ENCODE measurements around the gene CLEC2A.

CLEC2A gene

DNA sequence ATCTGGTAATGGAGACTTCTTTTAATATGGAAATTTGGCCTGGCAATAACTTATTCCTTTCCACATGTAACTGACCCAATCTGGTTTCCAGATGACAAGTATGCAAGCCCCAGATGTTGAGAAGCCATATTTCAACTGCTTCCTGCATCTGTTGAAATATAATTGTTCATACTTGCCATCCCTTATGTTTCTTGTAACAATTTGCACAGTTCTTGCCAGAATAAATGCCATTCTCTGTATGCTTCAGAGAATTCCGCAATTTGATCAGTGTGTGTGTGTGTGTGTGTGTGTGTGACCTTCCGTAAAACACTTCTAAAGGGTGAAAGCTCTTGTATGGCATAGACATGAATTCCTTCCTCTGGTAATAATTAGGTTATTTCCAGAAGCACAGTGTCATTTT lies 1.8 kb upstream of the CLEC2A start:
- peak; percentile 13 for DNase-seq (ENCODE audit: low spot score)

DNA sequence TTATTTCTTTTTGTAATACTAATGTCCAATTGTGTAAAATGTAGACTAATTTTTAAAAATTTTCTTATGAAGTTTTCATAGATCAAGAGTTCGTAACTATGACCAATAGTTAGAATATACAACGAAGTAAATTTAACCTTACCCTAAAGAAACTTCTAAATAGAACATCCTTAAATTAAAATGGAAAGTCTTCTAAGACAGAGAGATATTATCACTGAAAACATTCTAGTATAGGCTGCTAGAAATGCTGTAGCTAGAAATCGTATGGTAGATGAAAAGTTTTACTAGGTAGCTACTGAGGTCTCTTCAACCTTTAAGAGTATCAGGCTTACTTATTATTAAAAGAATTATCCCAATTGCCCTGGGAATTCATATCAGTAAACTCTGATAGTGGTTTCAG lies 925 bp downstream of the CLEC2A start:
- no peak for DNase-seq (ENCODE audit: low spot score)

DNA sequence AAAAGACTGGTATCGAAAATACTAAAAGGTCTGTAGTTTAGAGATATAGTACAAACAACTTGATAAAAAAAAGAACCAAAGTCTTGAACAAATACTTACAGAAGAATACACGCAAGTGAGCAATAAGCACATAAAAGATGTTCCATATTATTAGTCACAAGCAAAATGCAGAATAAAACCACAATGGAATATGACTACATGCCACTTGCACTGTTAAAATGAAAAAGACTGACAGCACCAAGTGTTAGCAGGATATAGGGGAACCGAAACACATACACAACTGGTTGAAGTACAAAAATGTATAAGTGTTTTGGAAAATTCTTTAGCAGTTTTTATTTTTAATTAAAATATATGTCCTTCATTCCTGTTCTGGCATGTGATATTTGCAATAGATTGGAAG lies 3.6 kb downstream of the CLEC2A start:
- DNase-seq (ENCODE audit: low spot score): no peak

DNA sequence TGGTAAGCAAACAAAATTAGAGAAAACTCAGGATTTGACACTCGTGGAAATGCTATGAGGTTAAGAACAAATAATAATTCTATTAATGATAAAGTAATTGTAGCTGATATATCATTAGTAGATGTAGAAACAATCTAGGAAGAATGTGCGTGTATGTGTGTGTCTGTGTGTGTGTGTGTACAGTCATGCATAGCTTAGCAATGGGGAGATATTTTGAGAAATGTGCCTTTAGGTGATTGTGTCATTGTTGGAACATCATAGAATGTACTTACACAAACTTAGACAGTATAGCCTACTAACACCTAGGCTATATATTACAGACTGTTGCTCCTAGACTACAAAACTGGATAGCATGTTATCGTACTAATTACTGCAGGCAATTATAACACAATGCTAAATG lies 5.3 kb downstream of the CLEC2A start:
- DNase-seq (ENCODE audit: low spot score): no peak

DNA sequence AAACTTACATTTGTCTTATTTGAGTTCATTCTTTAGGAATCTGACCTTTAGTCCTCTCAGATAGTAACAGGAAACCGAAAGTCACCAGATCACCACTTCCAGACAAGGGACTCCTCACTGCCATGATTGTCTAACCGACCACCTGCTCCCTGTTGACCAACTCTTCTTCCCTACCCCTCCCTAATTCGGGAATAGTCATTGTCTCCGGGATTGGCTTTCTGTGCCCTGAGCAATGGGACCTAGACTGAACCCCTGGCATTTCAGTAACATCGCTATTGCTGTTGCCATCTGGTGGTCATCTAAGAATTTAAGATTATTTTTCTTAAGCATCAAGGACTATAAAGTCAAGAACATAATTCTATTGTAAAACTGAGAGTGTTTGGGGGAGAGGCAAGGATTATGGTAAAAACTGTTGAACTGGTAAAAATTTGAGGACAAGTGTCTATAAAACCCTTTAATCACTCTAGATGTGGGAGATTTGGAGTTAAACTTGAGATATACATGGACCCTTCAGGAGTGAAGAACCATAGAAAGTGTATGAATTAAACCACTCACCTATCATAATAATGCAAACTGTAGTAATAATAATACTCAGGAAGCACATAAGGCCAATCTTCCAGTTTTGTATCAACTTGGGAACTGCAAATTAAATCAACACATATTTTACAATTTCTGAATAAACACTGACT lies 6.3 kb downstream of the CLEC2A start:
- peak; percentile 41 for DNase-seq (ENCODE audit: low spot score)

DNA sequence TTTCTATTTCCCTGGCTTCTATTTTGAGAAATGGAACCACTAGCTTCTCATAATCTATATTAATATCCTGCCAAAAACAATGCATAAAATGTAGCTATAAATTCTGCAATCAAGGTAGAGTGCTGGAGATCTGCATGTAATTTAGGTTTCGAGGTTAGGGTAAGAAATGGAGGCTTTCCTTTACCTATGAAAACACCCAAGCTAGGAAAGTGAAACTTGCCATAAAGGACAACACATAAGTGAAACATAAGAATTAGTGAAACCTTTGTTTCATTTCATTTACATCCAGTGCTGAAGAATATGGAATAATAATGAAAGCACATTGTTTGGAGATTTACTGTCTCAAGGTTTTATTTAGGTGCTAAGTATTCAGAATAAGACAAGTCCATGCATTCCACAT lies 9.7 kb downstream of the CLEC2A start:
- no peak for DNase-seq (ENCODE audit: low spot score)

DNA sequence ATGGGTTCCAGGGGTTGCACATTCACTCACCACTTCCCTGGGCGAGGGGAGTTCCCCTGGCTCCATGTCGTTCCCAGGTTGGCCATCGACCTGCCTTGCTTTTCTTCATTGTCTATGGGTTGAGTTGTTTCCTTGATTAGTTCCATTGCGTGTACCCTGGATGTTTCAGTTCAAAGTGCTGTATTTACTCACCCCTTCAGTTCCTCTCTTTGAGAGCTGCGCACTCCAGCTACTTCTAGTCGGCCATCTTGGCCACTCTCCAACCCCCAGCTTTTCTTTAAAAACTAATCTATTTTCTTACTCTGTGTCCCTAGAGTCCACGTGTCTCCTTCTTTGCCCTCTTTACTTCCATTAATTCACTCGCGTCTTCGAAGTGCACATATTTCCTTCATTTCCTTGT lies 11.7 kb downstream of the CLEC2A start:
- DNase-seq (ENCODE audit: low spot score): no peak

DNA sequence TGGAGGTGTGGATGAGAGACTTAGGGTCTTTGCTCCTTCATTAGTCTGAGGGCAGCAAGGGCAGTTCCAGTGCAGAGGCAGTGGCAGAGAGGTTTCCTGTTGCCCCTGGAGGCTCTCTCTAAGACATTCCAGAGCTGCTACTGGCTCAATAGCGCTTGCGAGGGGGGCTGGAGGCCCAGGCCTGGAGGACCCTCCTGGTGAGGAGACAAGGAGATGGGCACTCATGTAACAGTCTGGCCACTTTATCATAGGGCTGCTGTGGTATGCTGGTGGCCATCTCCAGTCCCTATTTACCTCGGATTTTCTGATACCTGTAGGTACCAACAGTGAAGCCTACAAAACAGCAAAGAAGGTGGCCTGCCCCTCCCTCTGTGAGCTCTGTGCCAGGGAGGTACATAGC lies 12.7 kb downstream of the CLEC2A start:
- DNase-seq (ENCODE audit: low spot score): no peak

DNA sequence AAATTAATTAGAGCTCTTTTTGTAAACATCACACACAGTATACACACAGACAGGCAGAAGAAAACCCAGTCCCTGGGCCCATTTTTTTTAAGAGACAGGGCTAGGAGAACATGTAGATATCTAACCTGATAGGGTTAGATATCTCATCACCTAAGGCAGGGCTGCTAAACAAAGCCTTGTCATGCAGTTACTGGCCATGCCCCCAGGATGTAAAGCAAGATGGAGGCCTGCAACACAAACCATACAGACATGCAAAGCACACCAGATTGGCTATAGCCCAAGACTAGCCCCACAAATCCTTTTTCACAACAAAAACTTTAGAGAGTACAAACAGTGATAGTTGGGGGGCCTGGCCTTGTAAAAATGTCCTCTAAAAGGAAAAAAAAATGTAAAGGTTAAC lies 20.5 kb downstream of the CLEC2A start:
- DNase-seq (ENCODE audit: low spot score): no peak

DNA sequence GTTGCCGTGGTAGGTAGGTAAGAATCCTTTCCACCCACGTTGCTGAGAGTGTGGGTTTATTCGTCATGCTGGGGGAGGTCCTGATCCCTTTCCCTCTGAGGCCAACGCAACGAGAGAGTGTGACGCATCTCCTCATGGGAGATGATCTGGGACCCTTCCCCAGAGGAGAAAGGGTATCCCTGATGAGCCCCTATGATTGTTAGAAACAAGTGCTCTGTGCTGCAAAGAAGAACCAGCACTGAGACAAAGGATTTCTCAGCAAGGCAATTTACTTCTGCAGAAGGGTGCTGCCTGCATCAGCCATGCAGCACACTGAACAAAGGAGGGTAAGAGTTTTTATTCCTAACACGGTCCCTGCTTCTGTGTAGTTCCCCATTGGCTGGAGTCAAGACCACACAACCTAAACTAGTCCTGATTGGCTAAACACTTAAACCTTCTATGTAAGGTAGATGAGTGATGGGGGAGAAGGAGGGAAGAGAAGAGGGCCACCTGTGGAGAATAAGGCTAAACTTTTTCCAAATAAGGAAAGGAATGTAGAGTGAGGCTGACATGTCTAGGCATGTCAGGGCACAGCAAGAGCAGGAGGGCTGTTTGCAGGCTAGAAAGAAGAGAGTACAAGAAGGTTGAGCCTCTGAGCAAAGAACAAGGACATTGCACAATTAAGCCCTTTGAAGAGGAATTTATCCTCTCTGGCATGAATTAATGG lies 21.3 kb downstream of the CLEC2A start:
- no peak for DNase-seq (ENCODE audit: low spot score)

DNA sequence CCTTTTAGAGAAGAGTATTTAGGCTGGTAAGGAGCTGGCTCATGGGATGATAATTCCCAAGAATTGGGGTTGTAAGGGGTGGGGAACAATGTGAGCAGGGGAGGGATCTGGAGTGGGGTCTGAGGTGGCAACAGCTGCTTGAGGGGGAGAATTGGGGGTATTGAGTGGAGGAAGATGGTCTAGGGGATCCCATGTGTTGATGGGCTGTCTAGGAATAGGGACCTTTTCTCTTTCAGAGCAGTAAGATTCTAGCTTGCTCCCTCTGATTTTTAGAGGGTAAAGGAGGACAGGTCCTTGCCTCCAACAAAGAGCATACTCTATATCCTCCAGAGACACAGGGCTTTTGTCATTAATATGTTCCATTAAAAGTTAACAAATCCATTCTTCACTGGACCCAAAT lies 22.4 kb downstream of the CLEC2A start:
- DNase-seq (ENCODE audit: low spot score): no peak

DNA sequence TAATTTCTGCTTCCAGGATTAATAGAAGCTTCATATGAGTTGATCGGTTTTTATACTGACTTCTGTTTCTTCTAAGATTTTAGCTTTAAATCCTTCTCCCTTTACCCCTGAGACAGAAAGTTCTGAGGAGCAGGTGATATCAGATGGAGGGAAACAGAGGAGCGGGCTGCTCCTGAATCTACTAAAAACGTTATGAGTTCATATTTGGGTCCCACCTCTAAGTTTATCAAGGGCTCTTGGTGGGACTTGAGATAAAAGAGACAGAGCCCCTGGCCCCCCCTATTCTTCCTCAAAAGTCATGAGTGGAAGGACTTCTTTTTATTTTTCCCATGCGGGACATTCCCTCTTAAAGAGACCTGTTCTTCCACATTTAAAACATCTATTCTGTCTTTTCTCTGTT lies 23.8 kb downstream of the CLEC2A start:
- no peak for DNase-seq (ENCODE audit: low spot score)

DNA sequence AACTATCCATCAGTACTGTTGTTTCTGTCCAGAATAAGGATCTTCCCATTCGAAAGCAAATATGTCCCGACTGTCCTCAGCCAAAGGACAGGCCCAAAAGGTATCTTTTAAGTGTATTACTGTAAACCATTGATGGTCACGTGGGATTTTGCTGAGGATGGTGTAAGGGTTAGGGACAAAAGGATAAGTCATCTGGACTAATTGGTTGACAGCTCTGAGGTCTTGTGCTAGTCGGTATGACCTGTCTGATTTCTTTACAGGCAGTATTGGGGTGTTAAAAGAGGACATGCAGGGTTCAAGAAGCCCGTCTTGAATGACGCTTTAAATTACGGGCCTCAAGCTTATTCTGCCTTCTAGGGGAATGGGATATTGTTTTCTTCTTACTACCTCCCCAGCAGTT lies 24.4 kb downstream of the CLEC2A start:
- DNase-seq (ENCODE audit: low spot score): no peak

DNA sequence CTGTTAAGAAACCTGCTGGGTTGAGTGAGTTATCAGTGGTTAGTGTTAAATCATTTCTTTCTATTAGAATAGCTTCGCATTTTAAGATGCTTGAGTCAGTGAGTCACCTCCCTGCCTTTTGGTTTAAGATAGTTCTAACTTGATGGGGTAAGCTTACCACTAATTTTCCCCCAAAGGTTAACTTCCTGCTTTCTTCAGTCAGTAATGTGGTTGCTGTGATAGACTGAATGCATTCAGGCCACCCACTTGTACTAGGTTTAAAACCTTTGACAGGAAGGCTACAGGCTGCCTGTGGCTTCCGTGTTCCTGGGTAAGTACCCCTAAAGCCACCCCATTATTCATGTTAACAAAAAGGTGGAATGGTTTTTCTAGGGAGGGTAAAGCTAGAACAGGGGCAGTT lies 25.3 kb downstream of the CLEC2A start:
- DNase-seq (ENCODE audit: low spot score): no peak

DNA sequence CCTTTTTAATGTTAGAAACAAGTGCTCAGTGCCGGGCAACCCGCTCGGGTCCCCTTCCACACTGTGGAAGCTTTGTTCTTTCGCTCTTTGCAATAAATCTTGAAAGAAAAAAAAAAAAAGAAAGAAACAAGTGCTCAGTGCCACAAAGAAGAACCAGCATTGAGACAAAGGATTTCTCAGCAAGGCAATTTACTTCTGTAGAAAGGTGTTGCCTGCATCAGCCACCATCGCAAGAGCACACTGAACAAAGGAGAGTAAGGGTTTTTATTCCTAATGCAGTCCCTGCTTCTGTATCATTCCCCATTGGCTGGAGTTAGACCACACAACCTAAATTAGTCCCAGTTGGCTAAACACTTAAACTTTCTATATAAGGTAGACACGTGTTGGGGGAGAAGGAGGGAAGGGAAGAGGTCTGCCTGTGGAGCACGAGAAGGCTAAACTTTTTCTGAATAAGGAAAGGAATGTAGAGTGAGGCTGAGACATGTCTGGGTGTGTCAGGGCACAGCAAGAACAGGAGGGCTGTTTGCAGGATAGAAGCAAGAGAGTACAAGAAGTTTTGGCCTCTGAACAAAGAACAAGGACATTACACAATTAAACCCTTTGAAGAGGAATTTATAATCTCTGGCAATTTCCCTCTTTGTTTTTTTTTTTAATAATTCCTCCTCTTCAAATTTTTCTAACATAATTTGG lies 29.5 kb downstream of the CLEC2A start:
- DNase-seq (ENCODE audit: low spot score): no peak

DNA sequence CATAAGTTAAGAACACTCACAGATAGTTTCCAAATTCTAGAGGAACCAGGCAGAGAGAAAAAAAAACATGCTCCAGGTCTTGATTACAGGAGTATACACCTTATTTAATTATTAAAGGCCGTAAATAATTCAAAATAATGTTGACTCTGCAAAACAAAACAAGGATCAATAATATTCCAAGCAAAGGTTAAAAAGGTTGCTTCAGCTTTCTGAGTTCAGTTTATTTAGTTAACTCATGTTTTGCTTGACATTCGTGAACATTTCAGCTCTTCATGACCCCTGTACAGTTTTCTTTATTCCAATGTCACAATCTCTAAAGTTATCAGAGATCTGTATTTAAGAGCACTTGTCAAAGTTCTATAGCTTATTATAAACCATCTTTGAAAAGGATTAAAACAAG lies 31.2 kb downstream of the CLEC2A start:
- DNase-seq (ENCODE audit: low spot score): no peak

DNA sequence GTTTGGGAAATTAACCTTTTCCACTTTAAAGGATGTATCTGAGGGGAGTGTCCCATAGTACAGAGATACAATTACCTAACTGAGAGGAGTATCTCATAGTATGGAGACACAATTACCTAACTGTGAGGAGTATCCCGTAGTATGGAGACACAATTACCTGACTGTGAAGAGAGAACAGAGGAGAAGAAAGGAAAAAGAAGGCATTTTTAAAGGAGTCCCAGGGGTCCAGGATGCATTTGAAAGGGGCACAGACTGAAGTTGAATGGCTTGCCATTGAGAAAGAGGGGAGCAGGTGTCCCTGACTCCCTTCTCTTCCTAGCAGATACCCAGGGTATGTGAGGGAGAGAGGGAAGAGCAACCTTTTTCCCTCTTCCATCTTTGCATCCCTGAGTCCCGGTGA lies 33.0 kb downstream of the CLEC2A start:
- no peak for DNase-seq (ENCODE audit: low spot score)

DNA sequence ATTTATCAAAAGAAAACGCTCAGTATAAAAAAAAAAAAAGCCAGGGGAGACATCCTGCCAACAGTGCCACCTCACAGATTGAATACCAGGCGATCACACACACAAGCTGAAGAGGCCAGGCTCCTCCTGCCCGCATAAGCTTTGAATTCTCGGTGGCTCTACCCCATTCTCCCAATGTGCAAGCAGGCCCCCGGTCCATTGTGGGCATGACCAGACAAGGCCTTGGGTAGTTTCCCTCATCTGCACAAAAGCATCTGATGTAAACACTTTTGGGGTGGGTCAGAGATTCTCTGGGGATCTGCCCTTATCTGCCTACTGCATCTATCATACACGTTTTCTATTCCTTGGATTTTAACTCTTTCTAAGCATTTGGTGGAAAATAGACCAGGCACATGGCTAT lies 34.6 kb downstream of the CLEC2A start:
- DNase-seq (ENCODE audit: low spot score): no peak

DNA sequence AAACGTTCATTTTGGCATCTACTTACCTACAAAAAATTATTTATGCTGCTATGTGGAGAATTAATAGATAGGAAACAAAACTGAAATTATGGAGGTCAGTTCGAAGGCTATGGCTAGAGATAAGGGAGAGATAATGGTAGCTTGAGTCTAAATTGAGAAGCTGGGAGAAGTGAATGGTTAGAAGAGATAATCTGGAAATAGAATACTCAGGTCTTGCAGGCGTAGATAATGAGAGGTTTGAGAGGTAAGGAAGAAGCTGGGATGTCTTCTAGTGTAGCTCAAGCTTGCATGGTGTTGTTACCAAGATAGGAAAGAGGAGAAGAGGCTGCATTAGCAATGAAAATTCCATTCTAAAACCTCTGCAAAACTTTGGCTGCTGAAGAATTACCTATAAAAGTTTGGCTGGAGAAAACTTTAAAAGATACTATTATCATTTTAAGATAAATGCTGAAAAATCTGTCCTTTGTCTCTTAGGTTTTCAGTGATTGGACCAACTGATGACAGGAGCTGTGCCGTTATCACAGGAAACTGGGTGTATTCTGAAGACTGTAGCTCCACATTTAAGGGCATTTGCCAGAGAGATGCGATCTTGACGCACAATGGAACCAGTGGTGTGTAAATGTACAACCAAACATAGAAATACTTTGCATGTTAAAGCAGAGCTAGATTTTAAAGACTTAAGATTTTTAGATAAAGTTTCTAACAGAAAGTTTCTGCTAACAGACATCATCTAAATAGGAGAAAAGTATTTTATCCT lies 36.8 kb downstream of the CLEC2A start:
- DNase-seq (ENCODE audit: low spot score): no peak

DNA sequence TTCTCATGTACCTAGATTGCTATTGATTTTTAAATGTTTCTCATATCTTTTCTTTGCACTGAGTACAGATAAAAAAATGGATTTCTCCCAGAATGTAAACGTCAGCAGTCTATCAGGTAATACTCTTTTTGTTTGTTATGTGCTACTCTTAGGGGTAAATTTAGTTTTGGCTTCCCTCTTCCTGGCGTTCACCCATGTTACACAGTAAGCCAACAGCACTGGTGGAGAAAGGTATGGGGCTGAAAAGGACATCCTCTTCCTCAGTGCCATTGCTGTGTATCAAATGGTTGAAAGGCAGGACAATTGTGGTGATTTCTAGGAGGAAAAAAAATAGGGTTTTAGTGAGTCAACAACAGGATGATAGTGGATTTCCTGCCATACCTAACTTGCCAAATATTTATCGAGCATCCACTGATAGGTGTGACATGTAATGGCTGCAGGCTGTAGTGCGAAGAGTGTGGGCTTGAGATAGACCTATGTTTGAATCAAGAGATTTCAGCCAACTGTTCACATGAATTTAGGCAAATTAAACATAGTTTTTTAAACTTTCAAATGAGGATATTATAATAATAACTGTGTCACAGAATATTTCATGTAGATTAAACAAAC lies 43.4 kb downstream of the CLEC2A start:
- DNase-seq (ENCODE audit: low spot score): no peak

DNA sequence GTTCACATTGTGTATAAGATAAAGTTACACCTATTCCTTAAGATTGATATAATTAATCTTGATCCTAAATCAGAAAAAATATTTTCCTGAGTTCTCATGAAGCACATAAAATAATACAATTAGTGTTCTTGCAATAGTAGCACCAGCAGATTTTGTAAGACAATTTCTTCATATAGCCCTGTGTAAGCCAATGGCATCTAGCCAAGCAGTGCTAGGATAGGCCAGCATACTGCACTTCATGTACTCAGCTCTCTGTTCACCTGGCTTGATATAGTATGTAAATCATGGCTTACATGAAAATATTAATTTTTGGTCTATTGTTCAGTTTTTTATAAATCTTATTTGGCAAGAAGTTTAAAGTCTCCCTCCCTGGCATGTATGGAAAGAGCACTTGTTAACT lies 49.0 kb downstream of the CLEC2A start:
- no peak for DNase-seq (ENCODE audit: low spot score)

DNA sequence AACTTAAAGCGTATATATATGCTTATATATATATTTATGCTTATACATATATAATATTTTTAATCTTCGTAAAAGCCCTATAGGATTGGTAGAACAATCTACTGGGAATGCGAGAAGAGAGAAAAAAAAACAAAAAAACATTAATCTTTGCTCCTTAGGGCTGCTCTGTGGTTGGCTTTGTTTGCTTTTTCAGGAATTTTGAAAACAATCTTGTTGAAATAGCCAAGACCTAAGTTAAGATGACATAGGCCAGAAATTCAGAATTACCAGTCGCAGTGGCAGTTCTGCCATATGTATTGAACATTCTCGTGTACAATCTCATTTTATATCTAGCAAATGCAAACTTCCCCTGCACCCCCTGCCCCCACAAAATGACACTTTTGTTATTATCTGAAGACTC lies 50.2 kb downstream of the CLEC2A start:
- no peak for DNase-seq (ENCODE audit: low spot score)

All from GM03348 (cell line).